ENCODE measurements around the gene EVC2.

- TF ChIP-seq CTCF (conservative IDR thresholded peaks at IDR 0.05 in 1 of 2, IDR thresholded peaks at IDR 0.05 in 1 of 2; ENCODE audit: low read depth in 1 of 2, low read length in 2 of 2) (no peak), EZH2 (IDR thresholded peaks at IDR 0.05; ENCODE audit: low read length, missing control alignments) (no peak)
Measured at GRCh38 chr4:5691491-5692132, 16.7 kb downstream of the EVC2 start.
